ENCODE data around the gene RPL41.
A peak's percentile ranks its signal among the peaks of the same experiment; 100 is the strongest.
"Not testable (repeated sequence)": the region's sequence is repeated elsewhere in the genome, so short reads cannot be mapped to it uniquely, and the experiment has no call there.

RPL41 gene

DNA sequence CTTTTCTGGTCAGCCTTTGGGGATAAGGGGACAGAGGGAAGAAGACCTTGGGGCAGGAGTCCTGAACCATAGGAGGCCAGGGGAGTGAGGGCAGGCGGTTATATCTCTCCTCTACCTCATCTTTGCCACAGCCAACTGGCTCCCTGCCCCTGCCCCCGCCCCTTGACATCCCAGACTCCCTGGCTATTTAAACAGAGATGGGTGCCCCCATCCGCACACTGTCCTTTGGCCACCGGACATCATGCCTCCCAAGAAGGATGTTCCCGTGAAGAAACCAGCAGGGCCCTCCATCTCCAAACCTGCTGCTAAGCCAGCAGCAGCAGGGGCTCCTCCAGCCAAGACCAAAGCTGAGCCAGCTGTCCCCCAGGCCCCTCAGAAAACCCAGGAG lies 37.2 kb downstream of the RPL41 start:
- H3K4me3 ChIP-seq (ENCODE audit: low read depth, low read length): no peak overlapping the region

DNA sequence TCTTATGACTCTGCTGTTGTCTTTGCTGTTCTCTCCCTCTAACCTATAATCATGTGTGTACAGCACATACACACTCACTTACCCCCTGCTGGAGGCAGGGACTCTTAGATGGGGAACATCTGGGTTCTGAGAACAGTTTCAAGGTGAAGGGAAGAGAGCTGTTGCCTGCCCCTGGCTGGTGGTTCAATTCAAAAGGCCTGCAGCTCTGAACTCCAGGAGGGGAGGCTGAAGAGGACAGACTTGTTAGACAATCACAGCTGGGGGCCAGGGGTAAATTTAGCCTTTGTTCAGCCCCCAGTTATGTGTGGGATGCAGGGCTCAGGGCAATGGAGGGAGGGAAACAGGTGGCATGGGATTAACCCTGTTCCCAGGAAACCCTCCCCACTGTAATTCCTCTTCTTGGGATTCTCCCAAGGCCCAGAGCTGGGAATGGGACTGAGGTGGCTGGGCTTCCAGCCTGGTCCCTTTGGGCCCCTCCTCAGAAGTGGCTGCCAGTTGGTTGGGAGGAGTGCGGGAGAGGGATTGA lies 37.9 kb downstream of the RPL41 start:
- no peak overlapping the region for H3K4me3 ChIP-seq (ENCODE audit: low read depth, low read length)

DNA sequence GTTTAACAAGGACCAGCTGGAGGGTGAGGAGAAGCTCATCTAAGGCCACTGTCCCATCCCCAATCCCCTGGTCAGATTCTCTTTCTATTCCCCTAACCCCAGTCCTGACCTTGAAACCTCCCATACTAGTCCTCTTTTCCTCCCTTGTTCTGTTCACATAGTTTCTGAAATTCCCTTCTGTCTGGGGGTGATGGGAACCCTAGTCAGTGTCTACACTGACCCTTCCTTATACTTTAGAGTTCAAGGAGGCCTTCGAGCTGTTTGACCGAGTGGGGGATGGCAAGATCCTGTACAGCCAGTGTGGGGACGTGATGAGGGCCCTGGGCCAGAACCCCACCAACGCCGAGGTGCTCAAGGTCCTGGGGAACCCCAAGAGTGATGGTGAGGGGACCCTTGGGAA lies 38.4 kb downstream of the RPL41 start:
- H3K4me3 ChIP-seq (ENCODE audit: low read depth, low read length): no peak overlapping the region

DNA sequence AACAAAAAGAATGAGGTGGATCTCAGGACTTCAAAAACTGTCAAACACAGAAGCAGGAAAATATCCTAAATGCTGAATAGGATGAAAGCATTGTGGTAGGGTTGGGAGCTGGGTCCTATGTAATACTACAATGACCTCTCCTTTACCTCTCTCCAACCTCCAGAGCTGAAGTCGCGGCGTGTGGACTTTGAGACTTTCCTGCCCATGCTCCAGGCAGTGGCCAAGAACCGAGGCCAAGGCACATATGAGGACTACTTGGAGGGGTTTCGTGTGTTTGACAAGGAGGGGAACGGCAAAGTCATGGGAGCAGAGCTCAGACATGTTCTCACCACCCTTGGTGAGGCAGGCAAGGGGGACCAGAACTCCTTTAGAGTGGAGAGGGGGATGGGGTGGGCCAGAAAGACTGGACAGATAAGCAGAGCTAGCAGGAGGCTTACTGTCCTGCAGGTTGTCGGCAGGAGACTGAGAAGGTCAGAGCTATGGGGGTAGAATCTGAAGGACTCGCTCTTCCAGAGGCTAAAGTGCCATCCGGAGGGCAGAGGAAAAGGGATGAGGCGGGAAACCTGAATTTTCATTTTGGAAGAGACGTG lies 38.9 kb downstream of the RPL41 start:
- H3K4me3 ChIP-seq (ENCODE audit: low read depth, low read length): no peak overlapping the region

DNA sequence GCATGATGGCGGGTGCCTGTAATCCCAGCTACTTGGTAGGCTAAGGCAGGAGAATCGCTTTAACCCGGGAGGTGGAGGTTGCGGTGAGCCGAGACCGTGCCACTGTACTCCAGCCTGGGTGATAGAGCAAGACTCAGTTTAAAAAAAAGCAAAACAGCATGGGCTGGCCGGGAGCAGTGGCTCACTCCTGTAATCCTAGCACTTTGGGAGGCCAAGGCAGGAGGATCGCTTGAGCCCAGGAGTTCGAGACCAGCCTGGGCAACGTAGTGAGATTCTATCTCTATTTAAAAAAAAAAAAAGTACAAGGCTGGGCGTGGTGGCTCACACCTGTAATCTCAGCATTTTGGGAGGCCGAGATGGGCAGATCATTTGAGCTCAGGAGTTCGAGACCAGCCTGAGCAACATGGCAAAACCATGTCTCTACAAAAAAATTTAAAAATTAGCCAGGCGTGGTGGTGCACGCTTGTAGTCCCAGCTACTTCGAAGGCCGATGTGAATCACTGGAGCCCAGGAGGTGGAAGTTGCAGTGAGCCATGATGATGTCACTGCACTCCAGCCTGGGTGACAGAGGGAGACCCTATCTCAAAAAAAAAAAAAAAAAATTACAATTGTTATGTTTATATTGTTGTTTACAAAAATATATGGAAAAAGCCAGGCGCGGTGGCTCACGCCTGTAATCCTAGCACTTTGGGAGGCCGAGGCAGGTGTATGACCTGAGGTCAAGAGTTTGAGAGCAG lies 40.2 kb downstream of the RPL41 start:
- H3K4me3 ChIP-seq (ENCODE audit: low read depth, low read length): not testable (repeated sequence)

DNA sequence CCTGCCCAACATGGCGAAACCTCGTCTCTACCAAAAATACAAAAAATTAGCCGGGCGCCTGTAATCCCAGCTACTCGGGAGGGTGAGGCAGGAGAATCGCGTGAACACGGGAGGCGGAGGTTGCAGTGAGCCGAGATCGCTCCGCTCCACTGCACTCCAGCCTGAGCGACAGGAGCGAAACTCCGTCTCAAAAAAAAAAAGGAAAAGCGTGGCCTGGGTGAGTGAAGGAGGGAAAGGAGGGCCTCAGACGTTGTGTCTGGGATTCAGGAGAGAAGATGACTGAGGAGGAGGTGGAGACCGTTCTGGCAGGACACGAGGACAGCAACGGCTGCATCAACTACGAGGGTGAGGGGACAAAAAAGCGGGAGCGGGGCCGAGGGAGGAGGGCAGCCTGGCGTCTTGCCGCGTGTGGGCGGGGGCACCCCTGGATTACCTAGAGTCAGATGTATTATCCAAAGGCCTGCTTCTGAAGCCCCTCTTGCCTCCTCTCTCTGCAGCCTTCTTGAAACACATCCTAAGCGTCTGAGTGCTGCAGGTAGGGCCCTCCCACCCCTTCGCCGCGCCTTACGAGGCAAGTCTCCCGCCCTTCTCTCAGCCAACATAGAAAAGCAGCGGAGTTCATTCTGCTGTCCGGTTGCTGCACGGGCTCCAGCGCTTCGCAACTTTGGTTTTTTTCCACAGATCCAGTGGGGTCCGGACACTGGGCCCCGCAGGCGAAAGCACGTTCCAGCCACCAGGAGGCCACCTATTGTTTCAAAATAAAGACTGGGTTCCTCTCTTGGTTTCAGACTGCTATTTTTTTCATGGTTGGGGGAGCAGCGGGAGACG lies 41.0 kb downstream of the RPL41 start:
- peak overlapping the region; percentile 33 for H3K4me3 ChIP-seq (ENCODE audit: low read depth, low read length)

DNA sequence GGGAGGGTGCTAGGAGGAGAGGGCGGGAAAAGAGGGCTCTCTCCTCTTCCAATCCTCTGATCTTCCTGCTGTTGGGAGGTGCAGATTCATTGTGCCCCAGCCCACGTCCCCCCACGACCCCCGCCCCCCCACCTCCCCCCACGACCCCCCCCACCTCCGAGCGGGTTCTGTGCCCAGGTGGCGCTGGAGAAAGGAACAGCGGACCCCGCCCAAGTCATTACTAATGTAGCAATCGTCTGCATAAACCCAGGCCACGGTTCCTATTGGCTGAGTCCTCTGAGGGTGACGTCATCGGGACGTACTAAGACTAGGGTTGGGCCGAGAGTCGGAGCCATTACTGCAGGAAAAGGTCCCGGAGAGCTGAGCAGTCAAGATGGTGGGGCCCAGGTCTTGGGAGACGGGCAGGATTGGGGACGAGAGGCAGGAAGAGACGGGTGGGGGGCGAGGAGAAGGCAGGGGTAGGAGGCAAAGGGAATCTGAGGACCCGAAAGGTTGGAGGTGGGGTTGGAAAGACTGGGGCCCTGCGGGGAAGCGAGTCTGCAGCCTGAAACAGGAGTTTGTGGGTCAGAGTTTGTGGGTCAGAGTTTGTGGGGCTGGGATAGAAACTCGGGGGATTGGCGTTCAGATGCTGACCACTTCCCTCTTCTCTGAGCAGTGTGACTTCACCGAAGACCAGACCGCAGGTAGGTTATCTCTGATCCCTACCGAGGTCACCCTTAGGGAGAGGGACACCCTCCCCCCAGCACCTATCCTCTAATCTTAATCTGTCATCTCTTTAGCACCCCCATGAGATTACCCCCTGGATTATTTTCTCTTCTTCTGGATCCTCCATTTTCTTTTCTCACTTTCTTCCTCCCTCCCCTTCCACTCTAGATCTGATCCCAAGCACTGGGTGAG lies 41.8 kb downstream of the RPL41 start, which contains the start of gene MYL6:
MYL6 (plus strand) TSS at position 331 of the 897 bp plus-strand sequence; CDS start at position 374, 43 bp downstream.
- H3K4me3 ChIP-seq (ENCODE audit: low read depth, low read length): peak within 1 kb of the TSS; percentile 99

DNA sequence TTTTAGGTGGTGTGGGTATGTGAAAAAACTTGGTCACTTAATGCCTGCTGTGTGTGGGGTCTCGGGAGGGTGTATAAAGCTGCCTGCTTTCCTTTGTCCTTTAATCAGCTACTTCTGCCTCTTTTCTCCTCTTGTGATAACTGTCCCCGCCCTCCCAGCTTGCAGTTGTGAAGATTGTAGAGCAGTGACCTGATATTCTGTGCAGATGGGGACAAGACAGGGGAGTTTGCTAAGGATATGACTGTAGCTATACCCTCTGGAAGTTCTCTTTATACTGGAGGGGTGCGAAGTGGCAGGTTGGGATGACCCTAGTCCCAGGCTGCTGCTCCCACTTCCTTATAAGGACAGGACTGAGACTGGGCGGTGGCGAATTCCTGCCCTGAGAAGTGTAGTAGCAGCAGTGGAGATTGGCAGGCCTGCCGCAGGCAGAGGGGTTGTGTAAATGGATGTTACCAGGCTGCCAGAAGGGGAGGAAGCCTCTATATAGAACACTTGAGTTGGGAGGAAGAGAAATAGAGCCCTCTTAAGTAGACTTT lies 42.6 kb downstream of the RPL41 start:
- H3K4me3 ChIP-seq (ENCODE audit: low read depth, low read length): peak overlapping the region; percentile 99

DNA sequence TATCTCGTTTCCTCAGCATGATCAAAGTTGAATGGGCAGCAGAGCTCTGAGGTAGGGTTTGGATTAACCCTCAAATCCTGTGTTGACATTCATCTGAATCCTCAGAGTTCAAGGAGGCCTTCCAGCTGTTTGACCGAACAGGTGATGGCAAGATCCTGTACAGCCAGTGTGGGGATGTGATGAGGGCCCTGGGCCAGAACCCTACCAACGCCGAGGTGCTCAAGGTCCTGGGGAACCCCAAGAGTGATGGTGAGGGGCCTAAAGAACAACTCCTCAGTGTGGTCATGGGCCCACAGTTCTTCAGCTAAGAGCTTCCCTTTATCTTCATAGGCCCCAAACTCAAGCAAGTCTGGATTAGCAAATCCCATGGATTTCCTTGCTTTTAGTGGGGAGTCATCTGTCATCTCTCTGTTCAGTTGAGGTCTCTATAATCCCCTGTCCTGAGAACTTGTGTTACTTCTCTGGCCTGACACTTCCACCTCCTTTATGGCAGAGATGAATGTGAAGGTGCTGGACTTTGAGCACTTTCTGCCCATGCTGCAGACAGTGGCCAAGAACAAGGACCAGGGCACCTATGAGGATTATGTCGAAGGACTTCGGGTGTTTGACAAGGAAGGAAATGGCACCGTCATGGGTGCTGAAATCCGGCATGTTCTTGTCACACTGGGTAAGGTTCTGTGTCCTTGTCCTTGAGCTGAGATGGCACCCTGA lies 43.2 kb downstream of the RPL41 start:
- peak overlapping the region; percentile 99 for H3K4me3 ChIP-seq (ENCODE audit: low read depth, low read length)

DNA sequence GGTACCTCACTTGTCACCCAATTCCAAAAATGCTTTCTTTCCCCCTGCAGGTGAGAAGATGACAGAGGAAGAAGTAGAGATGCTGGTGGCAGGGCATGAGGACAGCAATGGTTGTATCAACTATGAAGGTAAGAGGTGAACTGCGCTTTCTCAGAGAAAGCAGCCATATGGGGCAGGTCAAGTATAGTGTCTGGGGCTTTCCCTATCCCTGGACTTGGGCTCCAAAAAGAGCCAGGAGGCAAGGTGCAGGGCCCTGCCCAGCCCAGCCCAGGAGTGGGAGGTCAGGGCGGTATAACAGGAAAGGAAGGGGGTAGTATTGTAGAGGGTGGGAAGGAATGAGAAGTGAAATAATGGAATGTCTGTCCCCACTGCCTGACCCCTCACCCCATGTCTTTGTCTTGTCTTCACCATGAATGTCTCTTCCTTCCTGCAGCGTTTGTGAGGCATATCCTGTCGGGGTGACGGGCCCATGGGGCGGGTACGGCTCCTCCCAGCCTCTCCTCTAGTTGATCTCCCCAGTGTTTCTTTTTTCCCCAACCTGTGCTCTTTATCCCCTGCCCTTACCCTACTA lies 43.8 kb downstream of the RPL41 start:
- H3K4me3 ChIP-seq (ENCODE audit: low read depth, low read length): peak overlapping the region; percentile 99

DNA sequence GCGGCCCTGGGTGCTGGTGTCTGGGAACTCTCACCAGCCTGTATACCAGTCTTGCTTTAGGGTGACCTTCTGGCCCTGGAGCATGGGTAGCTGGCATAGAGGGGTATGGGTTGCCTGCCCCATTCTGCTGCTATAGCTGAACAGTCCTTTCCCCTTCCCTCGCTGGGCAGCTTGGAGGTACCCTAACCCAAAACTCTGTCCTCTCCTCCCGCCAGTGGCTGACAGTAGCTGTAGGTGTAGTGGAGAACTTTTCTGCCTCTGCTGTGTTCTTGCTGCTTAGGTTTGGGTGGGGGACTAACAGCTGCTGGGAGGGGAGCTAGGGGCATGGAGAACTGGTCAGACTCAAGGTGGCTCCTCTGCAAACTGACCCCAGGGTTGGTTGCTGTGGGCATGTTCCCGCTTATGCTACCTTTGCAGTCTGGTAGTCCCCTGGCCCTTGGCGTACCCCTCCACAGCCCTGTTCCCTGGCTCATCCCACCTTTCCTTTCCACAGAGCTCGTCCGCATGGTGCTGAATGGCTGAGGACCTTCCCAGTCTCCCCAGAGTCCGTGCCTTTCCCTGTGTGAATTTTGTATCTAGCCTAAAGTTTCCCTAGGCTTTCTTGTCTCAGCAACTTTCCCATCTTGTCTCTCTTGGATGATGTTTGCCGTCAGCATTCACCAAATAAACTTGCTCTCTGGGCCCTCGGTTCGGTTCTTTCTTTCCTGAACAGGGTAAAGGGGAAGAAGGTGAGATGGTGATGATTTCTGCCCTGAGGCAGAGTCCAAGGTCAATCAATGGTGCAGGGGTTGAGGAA lies 44.7 kb downstream of the RPL41 start:
- H3K4me3 ChIP-seq (ENCODE audit: low read depth, low read length): no peak overlapping the region

DNA sequence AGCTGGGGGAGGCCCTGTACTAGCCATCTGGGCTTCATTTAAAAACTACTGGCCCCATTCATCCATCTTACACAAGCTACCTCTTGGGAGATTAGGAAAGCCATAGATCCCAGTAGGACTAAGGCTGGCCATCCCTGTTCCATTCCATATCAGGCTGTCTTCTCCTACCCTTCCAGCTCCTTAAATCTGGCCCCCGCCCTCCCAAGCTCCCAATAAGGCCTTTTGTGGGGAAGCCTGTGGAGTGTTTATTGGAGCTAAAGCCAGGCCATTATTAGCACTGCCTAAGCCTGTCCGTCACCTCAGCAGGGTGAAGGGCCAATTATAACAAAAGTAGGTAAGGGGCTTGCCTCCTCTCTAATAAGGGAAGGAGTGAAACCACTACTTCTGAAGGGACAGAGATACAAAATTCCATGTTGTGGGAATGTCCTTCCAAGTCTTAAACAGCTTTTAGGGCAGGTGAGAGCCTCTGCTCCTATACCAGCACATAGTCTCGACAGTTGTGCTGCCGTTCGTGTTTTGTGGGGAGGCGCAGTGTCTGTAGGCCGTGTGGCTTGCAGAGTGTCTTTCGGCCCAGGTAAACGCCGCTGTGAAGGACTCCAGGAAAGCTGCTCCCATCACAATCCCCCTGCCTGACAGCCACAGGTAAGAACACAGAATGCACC lies 45.4 kb downstream of the RPL41 start:
- no peak overlapping the region for H3K4me3 ChIP-seq (ENCODE audit: low read depth, low read length)

DNA sequence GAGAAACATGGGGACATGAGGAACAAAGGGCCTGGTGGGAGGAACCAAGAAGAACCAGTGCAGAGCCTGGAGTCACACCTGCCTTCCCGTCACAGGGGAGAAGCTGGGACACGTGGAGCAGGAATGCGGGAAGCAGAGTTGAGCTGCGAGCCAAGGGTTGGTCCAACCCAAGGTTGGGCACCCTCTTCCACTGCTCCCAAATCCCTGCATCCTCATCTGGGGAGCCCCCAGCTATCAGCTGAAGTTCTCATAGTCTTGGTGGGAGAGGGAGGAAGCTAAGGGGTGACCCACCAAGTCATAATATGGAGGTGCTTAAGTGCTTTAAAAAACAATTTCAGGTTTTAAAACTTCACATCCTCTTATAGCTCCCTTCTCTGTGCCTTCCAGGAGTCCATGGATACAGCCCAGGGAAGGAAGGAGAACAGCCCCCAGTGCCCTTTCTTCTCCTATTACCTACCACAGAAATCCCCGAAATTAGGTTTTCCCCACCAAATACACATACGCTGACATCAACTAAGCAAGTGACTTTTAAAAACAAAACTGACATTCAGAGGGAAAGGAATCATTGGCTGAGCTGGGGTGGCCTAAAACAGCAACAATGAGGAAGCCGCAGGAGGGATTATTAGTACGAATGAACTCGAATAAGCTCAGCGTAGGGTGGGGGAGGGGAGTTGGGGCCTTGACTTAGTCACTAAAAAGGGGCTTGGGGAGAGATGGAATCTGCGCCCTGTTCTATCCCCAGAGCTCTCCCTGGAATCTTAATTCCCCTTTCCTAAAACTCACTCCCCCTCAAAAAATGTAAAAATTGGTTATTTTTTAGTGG lies 46.2 kb downstream of the RPL41 start:
- H3K4me3 ChIP-seq (ENCODE audit: low read depth, low read length): no peak overlapping the region

DNA sequence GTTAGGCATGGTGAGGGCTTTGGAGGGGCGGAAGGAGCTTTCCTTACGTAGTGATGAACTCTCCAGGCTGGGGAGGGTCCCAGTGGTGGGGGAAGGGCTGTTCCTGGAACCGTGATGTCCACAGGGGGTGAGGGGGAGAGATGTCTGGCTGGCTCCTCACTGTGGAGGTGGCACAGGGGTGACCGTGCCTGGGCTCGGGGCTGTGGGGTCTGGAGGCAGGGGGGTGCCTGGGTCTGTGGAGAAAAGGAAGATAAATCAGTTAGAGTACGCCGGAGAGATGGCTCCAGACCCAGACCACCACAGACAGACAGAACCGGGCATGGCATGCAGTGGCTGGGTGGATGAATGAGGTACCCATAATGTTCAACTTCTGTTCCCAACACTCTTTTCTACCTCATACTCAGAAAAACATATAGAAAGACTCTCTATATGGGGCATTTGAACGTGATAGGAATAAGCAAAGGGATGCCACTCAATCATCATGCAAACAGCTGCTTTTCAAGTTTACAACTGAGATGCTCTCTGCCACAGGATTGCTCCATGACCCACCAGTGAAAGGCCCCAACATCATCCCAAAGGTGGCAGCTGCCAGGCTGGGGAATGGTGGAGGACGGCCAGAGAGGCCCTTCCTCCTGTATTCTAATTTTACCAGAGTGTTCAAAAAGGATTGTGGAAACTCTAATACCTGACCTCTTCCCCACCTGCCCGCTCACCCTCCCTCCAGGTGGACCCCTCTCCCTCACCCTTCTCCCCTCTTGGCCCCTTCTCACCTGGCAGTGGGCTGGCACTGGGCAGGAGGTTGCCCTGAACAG lies 47.3 kb downstream of the RPL41 start:
- H3K4me3 ChIP-seq (ENCODE audit: low read depth, low read length): no peak overlapping the region

DNA sequence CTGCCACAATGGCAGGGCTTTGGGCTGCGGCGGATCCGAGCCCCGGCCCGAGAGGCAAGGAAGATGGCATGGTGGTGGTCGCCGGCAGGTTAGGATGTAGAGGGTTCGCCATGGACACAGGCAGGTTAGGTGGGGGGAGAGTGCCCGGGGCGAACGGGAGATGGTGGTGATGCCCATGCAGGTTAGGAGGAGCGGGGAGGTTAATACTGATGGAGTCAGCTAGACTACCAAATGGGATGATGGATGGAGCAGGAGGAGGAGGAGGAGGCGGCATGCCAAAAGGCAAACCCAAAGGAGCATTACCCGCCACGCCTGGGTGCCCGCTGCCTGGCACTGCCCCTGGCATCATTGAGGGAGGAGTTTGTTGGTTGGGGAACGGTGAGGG lies 47.9 kb downstream of the RPL41 start:
- H3K4me3 ChIP-seq (ENCODE audit: low read depth, low read length): no peak overlapping the region

DNA sequence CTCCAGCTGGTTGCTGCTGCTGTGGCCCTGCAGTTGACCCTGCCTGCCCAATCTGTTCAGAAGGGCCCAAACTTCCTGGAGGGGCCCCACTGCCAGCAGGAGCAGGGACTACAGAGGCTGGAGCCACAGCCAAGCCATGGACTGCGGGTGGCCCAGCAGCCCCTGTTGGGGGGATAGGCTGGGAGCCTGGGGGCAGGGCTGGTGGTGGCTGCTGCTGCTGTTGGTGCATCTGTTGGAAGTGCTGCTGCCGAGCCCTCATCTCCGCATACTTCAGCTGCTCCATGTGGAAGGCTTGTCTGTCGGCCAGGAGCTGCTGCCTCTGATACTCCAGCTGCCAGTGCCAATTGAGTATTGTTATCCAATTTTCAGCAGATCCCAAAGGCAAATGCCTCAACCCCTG lies 48.9 kb downstream of the RPL41 start:
- H3K4me3 ChIP-seq (ENCODE audit: low read depth, low read length): no peak overlapping the region
